GM21526 (cell line): ENCODE data around the gene ADGRV1.

Source experiments
- ATAC-seq: cut with Tn5 transposase; IDR thresholded peaks from one replicate; pipeline ENCODE4 v1.9.1; 2021; ENCODE audit warnings: moderate library complexity; ENCODE audit not compliant: unreplicated experiment, low FRiP score

ADGRV1 gene

DNA sequence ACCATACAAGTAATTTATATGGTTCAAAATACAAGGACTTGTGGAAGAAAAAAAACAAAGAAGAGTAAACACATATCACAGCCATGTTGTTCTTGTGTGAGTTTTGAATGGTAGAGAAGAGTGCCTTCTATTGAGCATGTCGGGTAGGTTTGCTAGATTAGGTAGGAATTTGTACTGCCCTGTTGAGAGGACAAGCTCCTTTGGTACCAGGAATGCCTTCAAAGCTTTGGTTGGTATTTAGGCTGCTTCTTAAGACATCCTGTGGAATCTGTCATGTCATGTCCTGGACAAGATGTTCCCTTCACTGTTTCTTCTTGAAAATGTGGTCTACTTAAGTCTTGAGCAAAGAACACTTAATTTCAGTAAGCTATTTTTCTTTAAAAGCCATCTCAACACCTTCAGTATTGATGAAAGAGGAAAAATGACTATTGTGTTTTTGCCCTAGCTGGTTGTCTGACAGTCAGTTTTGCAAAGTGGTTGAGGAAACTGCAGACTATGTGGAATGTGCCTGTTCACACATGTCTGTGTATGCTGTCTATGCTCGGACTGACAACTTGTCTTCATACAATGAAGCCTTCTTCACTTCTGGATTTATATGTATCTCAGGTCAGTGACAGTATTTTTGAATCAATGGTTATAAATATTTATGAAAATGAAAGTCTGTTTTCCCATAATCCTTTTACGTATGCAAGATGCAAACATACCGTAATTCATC is 296.9 kb downstream of the ADGRV1 start:
- no peak for ATAC-seq

DNA sequence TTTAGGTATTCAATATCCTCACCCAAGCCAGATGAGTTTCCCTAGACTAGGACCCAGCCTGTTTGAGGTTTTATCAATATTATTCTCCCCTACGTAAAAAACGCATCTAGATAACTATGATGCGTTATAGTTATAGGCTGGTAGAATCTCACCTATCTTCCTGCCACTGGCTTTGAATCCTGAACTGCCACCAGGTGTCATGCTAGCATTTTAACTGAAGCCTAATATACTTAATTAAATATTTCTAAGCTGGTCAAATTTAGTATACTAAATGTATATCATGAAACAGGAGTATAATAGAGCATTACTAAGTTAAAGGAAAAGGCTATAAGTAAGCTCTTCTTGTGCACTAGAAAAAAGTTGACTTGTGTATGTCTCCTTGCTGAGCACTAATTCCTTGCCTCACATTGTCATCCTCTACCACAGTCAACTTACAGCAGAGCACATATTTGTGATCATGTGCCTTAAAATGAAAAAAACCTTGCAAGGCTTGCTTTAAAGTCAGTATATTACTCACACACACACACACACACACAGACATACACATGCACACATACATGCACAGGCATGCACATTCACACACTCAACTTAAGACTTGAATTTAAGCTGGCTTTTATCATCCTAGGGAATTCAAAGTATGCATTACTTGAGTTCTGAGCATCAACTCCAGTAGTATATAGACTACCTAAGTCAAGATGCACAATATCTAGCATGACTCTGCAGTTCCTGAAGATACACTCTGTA is 303.4 kb downstream of the ADGRV1 start:
- no peak for ATAC-seq

DNA sequence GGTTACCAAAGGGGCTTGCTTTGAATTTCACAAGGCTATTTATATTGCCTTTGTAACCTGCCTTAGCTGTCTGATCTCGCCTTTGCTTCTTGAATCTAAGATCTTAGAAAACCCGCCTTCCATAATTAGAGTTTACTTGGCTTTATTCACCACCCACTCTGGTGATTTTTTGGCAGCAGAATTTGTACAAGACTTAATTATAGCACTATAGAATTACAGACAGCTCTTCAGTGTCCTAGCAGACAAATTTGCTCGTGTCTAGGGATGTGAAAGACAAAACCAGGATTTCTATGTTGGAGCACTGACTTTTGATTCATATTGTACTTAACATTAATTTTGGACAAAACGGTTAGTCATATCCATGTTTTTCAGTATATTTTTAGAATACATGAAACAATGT is 306.6 kb downstream of the ADGRV1 start:
- no peak for ATAC-seq

DNA sequence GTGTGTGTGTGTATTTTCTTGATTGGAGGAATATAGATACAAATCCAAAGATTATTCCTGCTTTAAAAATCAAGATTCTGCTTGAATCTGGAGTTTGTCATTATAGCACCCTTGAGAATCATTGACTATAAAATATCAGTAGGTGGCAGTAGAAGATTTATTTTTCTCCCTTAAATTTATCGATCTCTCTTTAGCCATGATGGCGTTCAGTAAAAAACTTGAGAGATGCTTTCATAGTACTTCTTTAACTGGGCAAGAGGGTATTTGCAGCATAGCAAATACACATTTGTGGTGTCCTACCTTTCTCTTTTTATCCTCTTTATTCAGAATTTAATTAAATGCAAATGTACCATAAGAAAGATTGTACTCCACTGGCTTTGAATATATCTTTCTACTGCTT is 307.7 kb downstream of the ADGRV1 start:
- ATAC-seq, result peak; percentile 66

DNA sequence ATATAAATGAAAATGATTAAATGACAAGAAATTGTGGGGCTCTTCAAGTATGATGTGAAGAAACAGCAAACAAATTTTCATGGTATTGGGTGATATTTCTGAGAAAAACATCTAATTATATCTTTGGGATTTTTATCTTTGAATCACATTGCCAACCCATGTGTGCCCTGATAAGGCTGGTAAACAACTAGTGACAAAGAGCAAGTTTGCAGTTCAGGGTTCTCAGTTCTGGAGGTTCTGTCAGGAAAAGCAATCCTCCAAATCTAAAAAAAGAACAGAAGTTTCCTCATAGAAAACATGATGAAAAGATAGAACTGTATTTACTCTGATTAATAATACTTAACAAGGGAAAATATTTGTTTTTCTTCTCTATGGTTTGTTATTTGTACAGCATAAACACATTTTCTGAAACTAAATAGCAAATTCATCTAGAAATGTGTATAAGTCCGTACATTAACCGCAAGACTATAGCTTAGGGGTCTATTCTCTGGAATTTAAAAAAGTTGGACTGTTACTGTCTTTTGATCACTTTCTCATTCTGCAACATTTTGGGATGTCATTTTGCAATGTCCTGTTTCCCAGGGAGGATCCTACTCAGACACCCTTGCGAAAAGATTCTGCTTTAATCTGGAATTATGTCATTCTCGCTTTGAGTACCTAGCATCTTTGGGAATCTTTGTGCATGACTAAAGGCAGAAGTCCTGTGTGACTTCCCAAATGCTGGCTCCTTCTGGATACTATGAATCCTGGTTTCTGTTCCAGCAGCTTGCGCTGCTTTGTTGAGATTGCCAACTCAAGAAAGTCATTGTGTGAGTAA is 308.5 kb downstream of the ADGRV1 start:
- no peak for ATAC-seq

DNA sequence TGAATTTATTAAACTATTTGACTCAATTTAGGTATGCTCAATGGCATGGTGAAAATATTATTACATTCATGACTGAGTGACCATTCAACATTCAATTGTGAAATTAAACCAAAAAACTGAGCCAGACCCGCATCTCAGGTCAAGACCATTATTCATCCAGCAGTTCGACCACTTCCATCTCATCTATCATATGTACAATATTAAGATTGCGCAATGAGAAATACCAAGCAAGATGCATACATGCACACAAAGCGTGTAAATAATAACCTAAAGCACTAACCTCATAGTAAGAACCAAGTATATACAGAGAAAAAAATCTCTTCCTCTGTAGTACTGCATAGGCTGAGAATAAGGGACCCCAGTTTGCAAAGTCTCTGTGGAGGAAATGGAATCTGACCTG is 310.2 kb downstream of the ADGRV1 start:
- ATAC-seq, result no peak

DNA sequence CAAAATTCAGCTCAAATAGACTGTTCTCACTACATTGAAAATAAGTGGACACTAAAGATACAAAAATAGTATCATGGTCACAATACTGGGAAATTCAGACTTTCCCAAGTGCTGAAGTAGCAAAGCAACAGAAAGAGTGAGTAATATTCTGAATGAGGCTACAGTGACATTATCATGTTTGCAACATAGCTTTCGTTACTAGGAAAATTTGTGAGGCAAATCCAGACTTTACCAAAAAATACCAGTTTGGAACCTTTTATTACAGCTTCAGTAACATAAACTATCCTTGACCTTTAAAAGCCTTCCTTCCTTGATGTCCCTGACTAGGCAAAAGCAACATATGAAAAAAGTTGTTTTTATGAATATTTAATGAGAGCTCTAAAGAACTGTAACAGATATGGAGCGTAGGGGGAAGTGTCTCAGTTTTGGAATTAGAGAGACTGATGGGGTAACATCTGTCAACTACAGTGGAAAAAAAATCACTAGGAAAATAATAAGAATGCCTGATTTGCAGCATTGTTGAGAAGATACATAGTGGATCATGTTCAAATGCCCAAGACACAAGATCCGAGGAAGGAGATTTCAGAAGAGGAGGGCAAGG is 312.9 kb downstream of the ADGRV1 start:
- no peak for ATAC-seq

DNA sequence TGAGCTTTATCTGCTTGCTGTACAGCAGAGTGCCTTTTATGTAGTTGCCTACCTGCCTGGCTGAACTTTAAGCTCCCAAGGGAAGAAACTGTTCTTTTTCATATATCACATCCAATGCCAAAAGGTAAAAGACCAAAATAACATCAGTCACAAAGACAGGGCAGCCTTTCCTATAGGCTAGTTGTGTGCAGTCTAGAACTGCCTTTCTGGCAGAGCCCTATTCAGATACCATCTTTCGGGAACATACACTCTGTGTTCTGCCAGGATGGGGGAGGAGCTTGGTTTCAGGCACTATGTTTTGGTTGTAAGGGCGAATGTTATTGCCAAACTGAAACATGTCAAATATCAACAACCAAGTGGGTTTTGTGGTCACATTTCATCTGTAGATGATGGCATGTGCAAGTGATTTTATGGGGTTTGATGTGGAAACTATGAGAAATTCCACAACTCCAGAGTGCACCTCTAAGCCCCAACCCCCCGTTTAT is 314.5 kb downstream of the ADGRV1 start:
- ATAC-seq, result no peak

DNA sequence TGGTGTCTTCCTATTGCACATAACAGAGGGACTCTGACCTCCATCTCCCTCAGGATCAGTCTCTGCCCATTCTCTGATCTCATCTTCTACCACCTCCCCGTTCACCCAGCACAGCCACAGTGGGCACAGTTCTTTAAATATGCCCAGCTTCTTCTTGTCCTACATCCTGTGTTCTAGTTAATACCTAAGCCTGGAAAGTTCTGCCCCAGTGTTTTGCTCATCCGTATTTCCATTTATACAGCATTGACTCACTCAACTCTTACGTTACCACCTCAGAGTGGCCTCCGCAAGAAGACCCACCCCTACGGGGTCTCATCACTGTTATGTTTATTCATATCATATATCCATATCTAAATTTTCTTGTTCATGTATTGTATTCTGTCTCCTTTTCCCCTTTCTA is 315.5 kb downstream of the ADGRV1 start:
- no peak for ATAC-seq

DNA sequence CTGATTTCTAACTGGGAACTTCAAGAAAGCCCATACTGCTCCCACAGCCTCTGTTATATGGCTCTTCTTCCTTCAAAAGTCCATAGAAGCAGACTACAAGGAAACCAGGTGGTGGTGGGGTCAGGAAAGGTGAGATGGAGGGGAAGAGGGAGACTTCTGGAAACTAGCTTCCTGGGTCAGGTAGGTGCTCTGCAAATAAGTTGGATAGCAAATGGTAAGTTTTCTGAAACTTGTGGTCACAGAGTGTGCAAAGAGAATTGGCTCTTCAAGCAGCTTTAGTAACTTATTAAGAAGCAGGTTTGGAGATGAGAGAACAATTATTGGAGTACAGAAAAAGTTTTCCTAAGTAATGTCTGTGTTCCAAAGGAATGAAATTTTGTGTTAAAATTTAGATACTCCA is 316.9 kb downstream of the ADGRV1 start:
- ATAC-seq, result no peak

DNA sequence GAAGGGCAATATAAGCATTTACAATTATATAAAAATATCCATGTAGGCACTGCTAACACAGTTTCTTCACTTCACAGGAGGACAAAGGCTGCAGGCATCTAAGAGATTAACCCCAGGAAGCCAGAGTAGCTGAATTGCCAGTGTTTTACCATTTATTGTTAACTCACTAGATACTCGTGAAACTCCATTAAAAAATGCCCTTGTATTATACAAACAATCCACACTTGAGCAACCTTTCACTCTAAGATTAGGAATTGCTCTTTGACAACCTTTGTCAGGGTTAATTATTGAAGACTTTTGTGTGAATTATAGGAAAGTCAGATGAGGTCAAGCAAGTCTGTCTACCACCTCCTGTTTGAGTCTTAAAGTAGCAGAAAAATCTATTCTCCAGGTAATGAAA is 317.8 kb downstream of the ADGRV1 start:
- ATAC-seq, result no peak

DNA sequence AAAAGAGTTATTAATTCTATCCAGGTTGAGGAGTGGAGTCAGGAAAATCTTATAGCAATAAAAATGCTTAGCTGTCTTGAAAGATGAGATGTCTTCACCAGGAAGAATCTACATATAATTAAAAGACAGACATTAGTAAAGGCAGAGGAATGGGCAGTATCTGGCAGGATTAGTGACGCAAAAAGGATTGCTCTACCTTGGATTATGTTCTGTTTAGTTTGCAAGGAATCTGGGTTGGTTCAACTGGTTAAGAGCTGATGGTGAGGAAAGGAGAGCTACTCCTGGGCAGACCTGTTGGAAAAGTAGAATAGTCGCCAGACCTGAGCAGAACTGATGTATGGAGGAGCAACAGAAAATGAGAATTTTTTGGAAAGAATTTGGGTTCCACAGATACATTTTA is 318.5 kb downstream of the ADGRV1 start:
- ATAC-seq, result no peak

DNA sequence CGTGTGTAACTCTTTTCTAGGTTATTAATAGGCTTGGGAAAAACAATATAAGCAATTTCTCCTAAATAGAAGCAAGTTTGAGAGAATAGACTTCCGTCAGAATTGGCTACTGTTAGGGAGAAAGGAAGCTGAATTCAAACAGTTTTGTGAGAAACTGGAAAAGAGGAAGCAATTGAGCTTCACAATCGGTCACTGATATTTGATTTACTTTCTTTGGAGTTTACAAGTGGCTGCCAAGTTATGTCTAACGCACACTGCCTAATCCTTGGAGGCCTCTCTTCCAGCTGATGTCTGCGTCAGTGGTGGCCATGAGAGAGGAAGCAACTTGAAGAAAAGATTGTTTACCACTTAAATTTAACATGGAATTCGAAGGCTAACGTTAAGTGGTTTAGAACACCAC is 319.5 kb downstream of the ADGRV1 start:
- ATAC-seq, result no peak

DNA sequence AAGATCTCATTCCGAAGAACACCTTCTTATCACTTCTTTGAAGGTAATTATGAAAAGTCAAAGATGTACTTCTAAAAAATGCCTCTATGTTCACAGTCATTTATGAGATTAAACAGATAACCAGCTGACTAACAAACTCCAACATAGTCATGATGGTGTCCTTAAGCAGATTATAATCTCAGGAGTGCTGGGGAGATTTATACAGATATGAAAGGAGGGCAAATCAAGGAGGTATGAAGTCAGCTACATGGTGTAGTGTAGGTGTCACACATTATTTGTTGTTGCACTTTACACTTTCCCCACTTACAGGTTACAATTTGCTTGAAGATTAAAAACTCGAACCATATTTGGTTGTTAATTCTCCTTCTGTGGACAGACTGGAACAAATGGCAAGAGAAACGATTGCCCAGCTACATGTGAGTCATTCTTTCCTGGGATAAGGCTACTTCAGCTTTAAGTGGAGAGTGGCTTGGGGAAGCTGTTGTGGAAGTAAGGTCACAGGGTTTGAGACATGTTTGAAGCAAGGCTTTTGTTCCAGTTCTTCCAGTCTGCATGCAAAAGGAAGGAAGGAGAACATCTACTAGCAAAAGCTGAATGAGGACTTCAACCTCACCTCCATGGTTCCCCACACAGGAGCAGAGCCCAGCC is 320.1 kb downstream of the ADGRV1 start:
- ATAC-seq, result no peak

DNA sequence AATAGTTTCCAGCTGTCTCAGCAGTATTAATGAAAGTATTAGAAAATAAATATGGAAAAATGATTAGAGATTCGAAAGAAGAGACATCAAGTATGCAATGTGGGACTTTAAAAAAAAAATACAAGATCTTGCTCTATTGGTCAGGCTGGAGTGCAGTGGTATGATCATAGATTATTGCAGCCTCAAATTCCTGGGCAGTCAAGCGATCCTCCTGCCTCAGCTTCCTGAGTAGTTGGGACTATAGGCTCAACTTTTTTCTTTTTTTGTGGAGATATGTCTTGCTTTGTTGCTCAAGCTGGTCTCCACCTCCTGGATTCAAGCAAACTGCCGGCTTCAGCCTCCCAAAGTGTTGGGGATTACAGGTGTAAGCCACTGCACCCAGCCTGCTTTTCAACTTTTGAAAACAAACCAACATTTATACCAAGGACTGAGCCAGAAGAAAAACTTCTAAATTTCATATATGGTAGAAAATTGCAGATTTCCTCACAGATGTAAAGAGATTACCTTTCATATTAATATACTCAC is 323.1 kb downstream of the ADGRV1 start:
- no peak for ATAC-seq

DNA sequence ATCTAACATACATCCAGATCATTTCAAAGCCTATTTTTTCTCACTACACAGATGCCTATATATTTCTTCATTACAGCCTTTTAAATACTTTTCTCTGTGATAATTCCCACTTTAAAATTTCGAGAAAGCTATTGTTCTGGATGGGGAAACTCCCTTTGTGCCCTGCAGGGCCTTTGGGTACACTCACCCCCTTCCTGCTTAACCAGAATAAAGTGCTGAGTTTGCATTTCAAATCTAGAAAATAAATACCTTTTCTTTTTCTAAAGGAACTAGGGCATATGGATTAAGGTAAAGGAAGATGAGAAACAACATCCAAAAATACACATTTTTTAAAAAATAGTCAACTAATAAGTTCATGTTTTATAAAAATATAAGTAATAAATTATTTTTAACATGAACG is 323.9 kb downstream of the ADGRV1 start:
- no peak for ATAC-seq

DNA sequence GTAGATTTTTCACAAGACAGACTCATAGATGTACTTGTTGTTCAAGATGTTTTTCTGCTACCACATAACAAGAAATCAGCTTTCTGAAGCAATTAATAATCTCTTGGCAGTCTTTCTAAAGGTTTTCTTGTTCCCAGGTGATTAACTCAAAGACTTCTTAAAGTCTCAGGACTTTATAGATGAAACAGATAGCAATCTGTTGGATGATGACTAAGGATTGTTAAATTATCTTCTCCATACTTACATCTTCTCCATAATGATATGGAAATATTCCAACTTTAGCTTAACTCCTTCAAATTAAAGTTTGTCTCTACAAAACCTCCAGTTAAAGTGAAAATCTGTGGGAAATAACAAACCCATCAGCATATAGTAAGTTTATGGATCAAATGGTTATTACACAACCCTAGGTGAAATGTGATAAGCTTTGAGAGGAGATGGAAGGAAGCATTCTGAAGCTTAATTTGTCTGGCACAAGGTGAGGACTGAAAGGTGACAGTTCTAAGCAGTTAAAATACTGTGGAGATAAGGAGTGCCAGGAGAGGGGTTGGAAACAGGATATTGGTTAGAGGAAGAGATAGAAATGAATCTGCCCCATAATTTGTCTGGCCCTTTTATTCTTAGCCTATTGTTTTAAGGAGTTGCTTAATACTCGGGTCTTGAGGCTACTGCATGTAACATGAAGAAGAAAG is 326.7 kb downstream of the ADGRV1 start:
- no peak for ATAC-seq

DNA sequence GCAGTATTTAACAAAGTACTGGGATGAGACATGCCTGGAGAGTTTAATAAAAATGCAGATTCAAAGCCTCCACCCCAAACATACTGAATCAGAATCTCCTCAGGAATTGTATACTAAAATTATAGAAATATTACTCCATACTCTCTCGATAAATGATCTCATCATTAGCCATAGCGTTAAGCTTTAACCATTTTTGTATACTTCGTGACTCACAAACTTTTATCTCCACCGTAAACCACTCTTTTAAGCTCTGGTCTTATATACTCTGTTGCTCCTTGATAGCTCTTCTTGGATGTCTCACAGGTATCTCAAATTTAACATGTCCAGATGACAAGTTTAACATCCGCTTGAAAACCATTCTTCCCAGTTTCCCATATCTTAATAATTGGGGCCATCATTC is 327.8 kb downstream of the ADGRV1 start:
- no peak for ATAC-seq

DNA sequence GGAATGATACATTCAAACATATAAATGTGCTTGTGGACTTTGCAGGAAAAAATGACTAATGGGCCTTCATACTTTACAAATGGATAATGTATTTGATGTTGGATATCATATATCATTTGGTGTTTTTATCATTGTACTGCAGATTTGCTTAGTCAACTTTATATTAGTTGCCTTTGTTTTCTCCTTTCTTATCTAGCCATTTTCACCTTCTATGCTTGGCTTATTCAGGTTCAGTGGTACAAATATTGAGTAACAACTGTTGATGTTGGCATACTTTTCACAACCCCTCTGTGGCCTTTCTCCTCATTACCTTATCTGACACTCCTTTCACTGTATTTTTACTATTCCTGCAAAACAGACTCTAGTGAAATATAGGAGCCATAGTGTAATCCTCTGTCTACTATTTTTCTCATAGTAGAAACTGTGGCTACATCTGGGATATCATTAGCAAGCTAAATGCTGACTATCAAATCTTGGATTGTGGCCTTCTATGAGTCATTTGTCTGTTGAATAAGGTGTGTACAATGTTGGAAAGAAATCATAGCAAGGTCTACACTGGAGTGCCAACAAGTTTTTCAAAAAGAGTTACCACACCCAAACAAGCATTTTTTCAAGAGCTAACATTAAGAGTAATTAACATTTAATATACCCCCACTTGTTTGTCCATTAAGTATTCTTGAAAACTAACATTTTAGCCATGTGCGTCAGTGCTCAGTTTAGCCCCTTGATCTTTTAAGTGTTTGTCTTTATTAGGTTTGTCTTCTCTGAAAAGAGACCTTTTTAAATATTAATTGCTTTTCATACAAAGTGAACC is 330.1 kb downstream of the ADGRV1 start:
- ATAC-seq, result no peak
